GM21360 (cell line): ENCODE results near the gene FBN2.
"Not testable (repeated sequence)": the region's sequence is repeated elsewhere in the genome, so short reads cannot be mapped to it uniquely, and the experiment has no call there.

Experiments
- ATAC-seq: cut with Tn5 transposase; IDR thresholded peaks from one replicate; pipeline ENCODE4 v1.9.1; 2021; ENCODE audit warnings: mild to moderate bottlenecking, moderate library complexity; ENCODE audit not compliant: unreplicated experiment

FBN2 gene

DNA sequence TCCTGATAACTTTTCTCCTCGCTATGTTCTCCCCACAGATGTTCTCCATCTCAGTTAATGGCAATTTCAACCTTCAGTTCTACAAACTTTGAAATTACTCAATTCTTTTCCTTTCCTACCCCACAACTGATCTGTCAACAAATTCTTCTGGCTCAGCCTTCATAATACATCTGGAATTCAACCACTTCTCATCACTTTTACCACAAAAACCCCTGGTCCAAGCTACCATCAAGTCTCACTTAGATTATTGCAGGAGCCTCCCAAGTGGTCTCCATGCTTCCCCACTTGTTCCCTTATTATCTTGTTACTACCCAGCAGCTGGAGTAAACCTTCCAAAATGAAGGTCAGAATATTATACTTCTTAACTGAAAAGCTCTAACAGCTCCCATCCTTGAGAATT, 110.1 kb downstream of the FBN2 start:
- ATAC-seq: no peak

- ATAC-seq: peak; percentile 85
Measured at GRCh38 chr5:128426090-128426534, 111.9 kb downstream of the FBN2 start.

GRCh38 chr5:128424646-128425045, 113.4 kb downstream of the FBN2 start:
- ATAC-seq: no peak

DNA sequence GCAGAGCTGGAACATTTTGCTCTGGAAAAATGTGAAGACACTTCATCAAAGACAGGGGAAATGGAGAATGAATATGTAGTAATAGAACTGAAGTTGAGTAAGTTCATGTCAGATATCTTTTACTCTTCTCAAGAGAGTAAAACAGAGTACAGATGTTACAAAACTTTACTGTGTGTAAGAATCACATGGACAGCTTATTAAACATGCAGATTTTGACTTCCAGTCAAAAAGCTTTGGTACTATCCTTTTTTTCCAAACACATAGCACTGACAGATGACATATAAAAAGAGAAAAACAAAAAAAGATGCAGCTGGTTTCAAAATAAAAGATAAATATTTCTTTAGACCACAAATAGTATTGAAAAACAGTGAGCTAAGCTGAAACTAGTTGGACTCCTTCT, 115.4 kb downstream of the FBN2 start:
- ATAC-seq: no peak

DNA sequence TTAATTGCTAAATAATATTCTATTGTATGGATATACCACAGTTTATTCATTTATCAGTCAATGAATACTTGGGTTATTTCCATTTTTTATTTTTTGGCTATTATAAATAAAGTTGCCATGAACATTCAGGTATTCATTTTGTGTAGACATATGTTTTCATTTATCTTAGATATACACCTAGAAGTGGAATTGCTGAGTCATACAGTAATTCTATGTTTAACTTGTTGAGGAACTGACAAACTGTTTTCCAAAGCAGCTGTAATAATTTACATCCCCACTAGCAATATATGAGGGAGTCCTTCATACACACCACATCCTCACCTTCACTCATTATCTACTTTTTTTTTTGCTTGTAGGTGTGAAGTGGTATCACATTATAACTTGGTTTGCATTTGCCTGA, 123.6 kb downstream of the FBN2 start:
- ATAC-seq: no peak

GRCh38 chr5:128413356-128413755, 124.7 kb downstream of the FBN2 start:
- no peak for ATAC-seq

GRCh38 chr5:128412145-128412930, 125.7 kb downstream of the FBN2 start:
- no peak for ATAC-seq

GRCh38 chr5:128409166-128409800, 128.8 kb downstream of the FBN2 start:
- ATAC-seq: no peak

- ATAC-seq: no peak
Measured at GRCh38 chr5:128408622-128409021, 129.4 kb downstream of the FBN2 start.

- no peak for ATAC-seq
Measured at GRCh38 chr5:128407944-128408343, 130.1 kb downstream of the FBN2 start.

DNA sequence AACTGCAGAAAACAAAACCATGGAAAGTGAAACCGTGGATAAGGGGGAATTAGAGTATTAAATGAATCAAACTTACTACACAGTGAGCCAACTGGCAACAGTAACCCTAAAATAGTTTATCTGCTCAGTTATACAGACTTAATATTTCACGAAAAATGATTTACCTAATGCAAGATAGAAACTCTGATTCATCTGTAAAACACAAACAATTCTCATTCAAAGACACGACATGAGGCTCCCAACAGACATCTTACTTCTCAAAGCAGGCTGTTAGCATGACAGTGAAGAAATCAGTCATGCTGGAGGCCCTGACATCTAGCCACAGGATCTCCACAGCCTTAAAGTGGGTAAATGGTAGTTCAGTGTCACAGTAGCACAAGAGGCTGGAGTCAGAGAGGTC, 131.2 kb downstream of the FBN2 start:
- no peak for ATAC-seq

GRCh38 chr5:128405159-128405558, 132.9 kb downstream of the FBN2 start:
- ATAC-seq: no peak

DNA sequence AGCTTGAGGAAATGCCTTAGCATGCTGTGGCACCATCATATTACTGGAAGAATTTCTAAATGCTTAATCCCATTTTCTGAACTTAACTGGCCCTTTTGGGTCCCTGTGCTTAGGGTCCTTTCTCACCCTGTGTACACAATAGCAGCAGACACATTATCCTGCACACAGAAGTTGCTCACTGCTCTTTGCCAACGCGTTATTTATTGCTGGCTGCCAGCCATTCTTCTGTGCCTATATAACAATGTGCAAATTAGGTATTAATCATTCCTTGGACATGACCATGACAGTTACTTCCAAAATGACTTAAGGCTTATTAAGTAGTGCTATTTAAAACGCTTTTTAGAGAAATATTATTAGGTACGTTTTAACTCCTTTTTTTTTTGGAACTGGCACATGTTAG, 134.7 kb downstream of the FBN2 start:
- ATAC-seq: no peak

DNA sequence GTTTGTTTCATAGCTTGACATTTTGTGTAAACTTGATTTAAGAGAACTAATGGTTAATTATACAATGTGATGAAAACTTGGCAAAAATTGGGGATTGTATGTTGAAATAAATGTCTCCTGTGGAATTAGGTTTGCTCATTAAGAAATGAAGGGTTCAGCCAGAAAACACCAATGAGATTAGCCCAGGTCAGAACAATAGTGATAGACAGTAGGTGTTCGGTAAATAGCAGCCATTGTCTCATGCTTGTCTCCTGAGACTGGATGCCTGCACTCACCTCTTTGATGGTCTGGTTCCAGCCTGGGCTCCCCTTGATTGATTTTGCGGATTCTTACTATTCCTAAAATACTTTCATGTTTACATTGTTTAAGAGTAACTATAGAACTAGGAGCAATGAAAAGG, 135.5 kb downstream of the FBN2 start:
- no peak for ATAC-seq

- not testable (repeated sequence) for ATAC-seq
Measured at GRCh38 chr5:128400766-128401165, 137.3 kb downstream of the FBN2 start.

GRCh38 chr5:128399111-128399510, 138.9 kb downstream of the FBN2 start:
- no peak for ATAC-seq

GRCh38 chr5:128397876-128398275, 140.2 kb downstream of the FBN2 start:
- no peak for ATAC-seq

- ATAC-seq: no peak
Measured at GRCh38 chr5:128395073-128395472, 143.0 kb downstream of the FBN2 start.

DNA sequence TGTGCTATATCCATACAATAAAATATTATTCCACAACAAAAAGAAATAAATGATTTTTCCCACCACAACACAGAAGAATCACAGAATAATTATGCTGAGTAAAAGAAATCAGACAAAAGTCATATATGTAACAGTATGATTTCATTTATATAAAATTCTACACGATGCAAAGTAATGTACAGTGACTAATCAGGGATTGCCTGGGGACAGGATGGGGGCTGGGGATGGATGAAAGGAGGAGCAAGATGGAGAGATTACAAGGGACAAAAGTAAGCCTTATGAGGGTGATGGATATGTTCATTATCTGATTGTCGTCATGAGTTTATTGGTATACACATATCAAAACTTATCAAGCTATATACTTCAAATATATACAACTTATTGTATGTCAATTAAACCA, 154.0 kb downstream of the FBN2 start:
- no peak for ATAC-seq

- ATAC-seq: no peak
Measured at GRCh38 chr5:128380337-128380736, 157.7 kb downstream of the FBN2 start.

GRCh38 chr5:128378632-128379031, 159.4 kb downstream of the FBN2 start:
- ATAC-seq: no peak

DNA sequence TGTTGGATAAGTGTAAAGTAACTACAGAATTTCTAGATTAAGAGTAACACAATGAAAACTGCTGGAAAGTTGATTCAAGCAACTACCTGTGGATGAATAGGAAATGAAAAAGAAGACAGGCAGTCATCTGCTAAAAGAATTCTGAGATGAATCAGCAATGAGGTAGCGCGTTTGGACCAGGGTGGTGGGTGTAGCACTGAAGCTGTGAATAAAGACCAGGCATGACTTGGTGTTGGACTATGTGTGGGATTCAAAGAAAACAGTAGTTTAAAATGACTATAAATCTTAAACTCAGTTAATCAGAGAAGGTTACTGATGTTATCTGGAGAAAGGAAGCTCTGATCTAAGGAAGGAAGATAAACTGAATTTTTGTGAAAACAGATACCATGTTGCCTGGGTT, 159.8 kb downstream of the FBN2 start:
- ATAC-seq: no peak

GRCh38 chr5:128376577-128376976, 161.5 kb downstream of the FBN2 start:
- no peak for ATAC-seq
